NCI-H146 treated with DMSO at 0.1 percent for 48 hours (cell line): Measurements from ENCODE around the gene PLEKHM3.
A peak's percentile ranks its signal among the peaks of the same experiment; 100 is the strongest.
"Not testable (repeated sequence)": the region's sequence is repeated elsewhere in the genome, so short reads cannot be mapped to it uniquely, and the experiment has no call there.

Experiments used
- DNase-seq: peaks from one replicate; lab custom pipeline; 2025; ENCODE audit not compliant: unreplicated experiment; lab: John Stamatoyannopoulos, UW

Gene PLEKHM3

DNA sequence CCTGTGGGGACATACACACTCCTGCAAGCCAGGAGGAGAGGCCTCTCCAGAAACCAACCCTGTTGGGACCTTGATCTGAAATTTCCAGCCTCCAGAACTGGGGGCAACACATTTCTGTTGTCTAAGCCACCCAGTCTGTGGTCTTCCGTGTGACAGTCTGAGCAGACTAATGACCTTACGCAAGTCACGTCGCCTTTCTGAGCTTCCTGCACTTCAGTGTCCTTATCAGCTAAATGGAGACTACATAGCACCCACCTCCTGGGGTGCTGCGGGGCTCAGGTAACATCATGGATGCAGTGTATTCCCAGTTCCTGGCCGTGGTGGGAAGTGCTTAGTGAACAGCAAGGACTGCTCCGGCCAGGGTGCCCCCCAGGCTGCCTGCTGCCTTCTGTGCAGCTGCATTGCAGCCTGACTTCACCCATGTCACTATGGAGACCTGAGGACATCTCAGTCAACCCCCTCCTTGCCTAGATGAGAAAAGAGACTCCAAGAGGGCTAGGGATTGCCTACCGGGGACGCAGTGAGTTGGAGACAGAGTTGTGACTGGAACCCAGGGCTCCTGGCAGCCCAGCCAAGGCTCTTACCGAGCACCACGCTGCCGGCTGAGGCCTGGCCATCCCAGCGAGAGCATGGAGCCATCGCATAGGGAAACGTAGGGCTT, 194.4 kb downstream of the PLEKHM3 start:
- DNase-seq = peak; percentile 10

DNA sequence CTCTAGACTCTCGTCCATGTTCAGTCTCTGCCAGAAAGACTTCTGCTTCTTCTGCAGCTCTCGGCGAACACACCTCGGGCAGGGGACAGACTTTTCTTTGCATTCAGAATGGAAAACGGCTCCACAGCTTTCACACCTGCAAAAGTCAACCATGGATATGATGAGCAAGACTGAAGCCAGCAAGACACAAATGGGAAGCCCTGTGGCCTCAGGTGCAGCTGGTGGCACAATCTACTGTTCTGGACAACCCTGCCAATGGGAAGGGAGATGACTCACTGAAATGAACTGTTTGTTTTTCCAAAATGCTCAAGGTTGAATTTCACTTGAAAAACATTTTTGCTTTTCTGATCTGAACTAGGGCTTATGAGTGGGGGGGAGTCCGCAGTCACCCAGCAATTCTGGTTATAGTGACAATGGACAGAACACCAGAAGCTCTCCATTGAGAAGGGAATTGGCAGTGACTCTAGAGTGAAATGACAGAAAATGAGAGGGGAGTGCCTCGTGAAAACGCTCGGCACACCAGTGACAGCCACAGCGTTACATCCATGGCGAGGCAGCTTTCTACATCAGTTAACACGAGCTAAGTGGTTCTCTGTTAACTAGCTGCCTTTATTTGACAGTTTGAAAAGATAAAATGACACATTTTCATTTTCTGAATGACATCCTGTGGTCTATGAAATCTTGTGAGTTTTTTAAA, 196.8 kb downstream of the PLEKHM3 start:
- no peak for DNase-seq

DNA sequence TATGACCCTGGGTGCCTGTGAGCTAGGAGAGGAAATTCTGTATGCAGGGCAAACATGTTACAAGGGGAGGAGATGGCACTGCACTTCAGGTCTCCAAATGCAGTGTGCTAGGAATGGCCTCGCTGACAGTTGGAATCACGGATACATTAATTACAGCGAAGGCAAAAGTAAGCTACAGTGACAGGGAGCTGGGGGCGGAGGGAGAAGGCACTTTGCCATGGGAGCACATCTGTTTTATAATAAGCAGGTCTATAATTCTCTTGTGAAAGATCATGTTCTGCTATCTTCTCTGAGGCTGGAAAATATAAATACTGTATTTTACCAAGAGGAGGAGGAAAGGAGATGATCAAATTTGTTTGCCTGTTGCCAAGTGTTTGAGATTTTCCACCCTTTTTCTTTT, 199.3 kb downstream of the PLEKHM3 start:
- no peak for DNase-seq

DNA sequence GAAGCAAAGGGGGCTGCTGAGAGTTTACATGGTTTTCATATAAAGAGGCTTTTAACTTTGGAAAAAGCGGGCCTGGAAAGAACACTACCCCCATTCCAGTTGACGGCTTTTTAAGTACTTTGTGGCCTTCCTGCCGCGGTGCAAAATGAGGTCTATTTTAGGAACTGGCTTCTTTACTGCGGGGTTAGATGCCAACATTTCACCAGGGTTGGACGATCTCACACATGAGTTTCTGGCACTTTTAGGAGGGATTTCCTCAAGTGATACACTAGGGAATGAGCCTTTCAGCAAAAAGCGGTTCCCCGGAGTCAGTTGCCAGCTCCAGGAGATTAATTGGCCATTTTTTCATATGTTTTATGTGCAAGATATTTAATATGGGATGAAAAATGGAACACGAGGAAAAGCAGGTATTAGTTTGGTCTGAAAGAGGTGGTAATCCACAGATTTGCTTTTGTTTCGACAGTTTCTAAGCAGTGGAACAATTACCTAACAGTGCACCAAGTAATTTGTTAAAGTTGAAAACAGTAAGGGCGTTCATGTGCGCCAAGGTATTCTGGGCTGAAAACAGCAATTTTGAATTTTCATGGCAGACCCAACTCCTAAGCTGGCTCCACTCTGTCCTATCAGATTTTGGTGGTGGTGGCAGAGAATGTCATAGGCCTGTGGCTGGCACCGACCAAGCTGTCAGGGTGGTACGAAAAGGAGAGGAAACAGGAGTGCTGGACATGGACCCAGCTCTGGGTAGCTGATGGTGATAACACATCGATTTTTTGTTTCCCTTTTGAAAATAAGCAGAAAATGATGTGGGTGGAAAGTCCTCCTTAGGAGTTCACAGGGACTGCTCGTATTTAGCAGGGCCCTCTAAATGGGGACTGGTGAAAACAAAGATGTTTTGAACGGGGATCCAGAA, 200.0 kb downstream of the PLEKHM3 start:
- DNase-seq = no peak

DNA sequence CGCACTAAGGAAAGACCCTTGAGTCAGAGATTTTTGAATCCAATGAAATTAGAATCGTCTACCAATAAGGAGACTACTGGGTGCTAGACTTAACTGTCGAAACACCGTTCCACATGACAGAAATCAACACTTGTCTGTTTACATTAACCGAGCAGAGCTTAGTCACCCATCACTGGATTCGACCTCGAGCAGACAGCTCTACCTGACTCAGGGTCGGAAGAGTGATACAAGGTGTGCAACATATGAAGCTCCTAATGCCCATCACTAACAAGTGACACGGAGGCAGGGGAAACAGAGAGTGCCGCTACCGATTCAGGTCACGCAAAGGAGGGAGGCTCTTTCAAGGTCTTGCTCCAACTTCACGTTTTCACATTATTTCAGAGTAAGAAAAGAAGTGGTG, 201.5 kb downstream of the PLEKHM3 start:
- no peak for DNase-seq

DNA sequence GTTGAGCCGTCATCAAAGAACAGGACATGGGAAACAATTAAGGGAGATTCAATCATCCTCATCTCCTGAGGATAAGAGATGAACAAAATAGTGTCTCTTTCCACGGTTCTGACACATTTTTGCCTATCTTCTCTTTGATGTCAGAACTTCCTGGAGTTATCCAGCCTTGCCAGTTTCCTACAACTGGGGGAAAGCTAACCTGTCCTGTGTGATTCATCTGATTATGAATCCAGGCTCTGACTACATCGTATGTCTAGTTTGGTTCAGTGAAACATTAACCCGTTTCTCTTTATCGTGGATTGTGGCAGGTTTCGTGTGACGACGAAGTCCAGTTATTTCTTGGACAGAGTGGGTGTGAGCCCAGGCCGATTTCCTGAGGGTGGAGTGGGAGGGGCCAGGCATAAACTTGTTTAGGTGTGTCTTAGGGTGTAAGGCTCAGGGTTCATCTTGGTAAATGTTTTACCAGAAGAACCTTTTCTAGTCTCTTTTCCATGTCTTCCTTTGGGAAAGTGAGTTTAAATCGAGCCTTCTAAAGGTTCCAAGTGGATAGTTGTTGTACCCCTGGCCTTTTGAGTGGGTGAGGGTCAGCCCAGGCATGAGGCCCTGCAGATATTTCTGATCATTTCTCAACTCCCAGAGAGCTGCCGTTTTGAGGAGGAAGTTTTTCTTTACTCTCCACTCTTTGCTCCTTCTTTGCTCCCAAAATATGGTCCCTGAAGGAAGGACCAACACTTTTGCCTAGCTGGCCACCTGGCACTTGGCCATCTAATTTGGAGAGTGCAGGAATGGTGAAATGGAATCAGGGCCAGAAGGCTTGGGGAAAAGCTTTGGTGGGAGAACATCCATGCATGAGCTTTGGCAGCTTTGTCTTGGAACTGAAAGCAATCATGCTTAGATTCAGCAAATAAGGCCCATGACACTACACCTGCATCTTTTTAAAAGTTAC, 205.2 kb downstream of the PLEKHM3 start:
- DNase-seq = no peak

DNA sequence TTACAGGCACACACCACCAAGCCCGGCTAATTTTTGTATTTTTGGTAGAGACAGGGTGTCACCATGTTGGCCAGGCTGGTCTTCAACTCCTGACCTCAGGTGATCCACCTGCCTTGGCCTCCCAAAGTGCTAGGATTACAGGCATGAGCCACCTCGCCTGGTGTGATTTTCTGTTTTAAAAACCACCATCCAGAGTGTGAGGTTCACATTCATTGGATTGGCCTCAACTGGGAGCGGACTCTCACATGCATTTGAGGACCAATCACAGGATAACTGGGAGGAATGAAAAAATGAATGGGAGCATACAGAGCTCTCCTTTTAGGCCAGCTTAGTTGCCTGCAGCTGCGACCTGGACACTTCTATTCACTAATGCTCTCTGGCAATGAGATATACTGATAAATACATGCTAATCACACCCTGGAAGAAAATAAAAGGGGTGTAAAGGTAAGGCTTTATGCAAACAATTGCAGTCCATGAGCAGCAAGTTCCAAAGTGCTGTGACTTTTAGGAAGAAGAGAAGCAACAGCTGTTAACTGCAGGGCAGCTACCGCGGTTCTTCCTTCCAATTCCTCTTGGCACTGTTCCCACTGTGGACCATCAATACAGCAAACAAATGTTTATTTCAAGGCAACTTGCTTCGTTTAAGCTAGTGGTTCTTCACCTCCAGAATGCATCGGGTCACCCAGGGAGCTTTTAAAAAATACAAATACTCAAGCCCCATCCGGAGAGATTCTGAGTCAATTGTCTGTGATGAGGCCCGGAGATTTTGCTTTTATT, 206.1 kb downstream of the PLEKHM3 start:
- no peak for DNase-seq

DNA sequence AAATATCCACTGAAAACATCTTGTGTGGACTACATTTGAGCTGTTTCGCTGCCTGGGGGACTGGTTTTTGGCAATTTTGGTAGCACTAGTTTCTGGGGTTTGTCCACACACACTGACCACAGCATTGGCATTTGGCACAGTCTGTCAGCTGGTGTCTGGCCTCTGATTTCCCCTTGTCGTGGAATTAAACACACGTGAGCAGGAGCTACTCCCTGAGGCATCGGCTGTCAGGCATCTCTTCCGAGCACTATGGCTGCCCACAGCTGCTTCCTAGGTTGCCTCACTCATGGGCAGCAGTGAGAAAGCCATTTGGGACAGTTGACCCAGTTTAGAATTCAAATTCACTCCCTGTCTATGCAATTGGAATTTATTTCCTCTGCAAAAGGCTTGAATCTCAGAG, 208.8 kb downstream of the PLEKHM3 start:
- DNase-seq = no peak

DNA sequence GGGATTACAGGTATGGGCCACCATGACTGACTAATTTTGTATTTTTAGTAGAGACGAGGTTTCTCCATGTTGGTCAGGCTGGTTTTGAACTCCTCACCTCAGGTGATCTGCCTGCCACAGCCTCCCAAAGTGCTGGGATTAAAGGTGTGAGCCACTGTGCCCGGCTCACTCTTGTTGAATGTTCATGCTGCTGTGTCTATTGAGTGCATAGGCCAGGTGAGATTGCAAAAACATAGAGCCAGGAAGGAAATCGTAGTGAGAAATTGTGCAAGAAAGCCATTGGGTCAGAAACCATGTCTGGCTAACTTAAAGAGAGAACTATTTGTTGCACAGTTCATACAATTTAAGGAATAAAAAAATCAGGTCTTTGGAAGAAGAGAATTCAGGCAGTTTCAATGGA, 210.1 kb downstream of the PLEKHM3 start:
- no peak for DNase-seq

DNA sequence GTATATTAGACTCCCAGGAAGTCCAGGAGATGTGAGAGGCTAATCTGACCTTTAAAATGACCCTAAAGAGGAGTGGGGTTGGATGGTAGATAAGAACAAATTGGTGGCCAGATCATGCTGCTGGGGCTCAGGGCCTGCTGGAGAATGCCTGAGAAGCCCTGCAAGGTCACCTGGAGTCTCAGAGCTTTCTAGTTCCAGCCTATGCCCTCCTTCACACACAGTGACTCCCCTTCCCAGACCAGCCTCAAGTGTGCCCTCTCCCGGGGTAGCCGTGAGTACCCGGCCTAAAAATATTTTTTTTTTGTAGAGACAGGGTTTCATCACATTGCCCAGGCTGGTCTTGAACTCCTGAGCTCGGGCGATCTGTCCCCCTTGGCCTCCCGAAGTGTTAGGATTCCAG, 211.4 kb downstream of the PLEKHM3 start:
- no peak for DNase-seq

DNA sequence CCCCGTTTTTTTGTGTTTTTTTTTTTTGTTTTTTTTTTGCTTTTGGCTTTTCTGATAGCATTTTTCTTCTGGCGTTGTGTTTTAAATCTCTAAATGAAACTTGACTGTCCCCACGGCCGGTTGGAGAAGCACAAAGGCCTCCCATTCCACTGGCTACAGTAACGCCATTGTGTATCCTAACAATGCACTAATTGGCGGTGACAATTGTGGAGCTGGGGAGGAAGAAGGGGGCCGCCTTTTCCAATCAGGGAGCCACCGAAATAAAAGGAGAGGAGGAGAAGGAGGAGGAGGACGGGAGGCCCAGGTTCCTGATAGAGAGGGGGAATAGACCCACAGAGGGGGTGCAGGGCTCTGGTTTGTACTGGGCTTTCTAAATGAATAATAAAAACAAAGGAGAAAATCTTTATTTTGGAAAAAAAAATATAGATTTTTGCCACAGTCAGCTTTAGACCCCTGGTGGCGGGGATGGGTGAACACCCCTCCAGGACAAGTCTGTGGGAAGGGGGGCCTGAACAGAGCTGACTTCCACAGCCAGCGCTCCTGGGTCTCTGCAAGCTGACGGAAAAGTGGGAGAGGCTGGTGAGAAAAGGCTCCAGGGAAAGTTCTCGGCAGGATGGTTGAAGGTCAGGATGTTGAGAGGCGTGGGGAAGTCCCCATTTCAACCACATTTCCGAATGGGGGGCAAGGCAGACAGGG, 212.0 kb downstream of the PLEKHM3 start:
- no peak for DNase-seq

DNA sequence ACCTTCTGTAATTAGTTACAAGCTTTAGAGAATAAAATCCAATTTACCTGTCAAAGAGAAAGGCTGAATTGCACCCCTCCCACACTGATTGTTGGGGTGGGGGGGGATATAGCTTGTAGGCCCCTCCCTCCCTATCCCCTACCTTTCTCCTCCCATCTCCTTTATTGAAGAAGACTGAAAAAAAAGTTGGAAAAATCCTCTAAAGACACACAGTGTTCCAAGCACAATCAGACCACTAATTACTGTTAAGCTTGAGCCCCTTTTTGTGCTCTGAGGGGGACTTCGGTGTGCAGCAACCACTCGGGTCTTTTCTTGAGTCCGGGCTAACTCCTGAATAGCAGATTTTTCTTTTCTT, 212.6 kb downstream of the PLEKHM3 start:
- DNase-seq = no peak

DNA sequence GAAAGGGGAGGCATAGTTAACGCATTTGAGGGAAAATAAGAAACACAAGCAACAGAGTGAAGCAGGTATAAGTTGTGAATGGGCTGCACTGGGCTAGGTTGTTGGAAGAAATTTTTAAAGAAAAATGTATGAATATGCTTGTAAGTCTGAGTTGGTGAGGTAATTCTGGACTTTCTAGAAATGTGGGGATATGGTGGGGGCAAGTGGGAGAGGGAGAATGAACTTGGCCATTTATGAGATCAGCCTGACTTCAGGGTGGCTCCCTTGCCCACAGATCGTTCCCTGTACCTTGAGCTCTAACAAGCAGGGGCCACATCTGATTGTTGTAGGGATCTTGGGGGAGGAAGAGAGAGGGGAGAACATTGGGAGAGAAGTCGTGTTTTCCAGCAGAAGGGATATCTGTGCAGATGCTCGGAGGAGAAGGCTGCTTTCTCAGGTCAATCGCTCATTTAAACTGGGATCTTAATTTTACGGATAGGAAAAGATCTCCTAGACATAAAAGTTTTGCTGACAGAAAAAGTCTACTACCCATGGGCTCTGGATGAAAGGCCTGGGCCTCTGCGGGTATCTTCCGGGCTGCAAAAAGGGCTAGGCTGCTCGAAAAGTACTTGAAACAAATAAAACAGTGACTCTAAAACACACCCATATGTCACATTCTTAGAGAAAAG, 213.1 kb downstream of the PLEKHM3 start:
- no peak for DNase-seq

DNA sequence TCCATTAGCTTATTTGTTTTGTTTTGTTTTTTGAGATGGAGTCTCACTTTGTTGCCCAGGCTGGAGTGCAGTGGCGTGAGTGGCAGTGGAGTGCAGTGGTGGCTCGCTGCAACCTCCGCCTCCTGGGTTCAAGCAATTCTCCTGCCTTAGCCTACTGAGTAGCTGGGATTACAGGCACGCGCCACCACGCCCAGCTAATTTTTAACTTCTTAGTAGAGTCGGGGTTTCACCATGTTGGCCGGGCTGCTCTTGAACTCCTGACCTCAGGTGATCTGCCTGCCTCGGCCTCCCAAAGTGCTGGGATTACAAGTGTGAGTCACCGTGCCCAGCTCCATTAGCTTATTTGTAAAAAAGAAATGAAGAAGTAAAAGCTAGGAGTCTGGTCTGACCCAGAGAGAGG, 213.7 kb downstream of the PLEKHM3 start:
- not testable (repeated sequence) for DNase-seq

DNA sequence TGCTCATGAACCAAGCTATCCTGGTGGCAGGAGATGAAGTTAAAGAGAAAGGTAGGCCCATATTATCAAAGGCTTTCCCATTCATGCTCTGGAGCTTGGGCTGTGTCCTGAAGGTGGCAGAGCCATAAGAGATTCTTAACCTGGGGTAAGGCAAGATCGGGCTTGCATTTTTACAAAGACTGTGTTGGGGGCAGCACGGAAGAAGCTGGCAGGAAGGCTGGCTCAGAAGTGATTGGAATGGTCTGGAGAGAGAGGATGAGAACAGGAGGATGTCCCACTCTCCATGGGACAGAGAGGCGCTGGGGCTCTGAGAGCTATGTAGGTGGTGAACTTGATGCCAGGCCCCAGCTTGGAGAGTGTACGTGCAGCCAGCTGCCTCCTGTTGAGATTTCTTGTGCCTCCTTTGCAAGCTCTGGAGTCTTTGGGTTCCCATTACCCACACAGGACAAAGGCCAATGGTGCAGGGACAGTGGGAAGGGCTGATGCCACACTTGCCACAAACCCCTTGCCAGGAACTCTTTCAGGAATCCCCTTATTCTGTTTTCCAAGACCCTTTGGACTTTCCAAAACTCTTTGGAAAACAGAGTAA, 215.0 kb downstream of the PLEKHM3 start:
- DNase-seq = no peak

DNA sequence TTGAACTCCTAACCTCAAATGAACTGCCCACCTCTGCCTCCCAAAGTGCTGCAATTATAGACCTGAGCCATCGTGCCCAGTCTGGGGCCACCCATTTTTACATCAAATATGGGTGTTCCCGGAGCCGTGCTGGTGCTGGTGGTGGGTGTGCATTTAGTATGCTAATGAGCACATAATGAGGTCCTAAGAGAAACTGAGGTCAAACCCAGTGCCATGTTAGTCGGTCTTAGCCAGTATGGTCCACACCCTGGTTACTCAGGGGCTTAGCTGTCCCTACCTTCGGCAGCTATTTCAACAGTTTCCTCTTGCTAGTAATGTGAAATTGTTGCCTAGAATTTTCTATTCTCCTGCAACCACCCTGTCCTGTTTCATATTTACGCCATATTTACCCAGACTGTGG, 217.2 kb downstream of the PLEKHM3 start:
- no peak for DNase-seq

DNA sequence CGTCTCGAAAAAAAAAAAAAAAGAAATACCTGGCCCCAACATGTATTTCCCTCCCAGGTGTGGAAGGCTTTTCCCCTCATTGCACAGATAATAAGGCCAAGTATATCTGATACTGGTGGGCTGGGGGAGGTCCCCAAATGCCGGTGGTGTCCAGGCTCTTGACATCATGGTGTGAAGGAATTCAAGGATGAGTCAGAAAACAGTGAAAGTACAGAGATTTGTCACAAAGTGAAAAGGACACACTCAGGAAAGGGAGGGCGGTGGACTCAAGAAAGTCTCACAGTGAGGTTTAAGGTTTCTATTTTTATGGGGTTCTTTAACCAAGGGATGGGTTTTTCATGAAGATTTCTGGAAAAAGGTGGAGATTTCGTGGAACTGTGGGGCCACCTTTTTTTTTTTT, 217.8 kb downstream of the PLEKHM3 start:
- no peak for DNase-seq

DNA sequence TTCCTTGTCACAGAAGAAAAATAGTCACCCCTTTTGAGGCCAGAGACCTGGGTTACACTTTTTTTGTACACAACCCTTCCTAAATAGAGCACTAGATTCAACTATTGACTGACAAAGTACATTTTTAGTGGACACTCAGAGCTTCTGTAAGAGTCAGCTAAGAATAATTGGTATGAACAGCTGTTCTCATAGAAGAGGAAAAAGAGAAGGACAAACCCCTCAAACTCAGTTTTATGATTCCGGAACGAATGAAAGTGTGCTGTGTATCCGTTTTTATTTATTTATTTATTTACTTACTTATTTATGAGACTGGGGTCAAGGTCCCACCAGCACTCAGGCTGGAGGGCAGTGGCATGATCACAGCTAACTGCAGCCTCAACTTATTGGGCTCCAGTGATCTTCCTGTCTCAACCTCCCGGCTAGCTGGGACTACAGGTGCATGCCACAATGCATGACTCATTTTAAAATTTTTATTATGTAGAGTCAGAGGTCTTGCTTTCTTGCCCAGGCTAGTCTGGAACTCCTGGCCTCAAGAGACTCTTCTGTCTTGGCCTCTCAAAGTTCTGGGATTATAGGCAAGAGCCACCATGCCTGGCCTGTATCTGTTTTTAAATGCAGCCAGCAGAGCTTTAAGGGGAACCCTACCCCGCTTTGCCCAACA, 219.6 kb downstream of the PLEKHM3 start:
- no peak for DNase-seq
